Right lobe of liver (tissue), 6 donors: ENCODE results near the gene ELK3. TPM values are rescaled to one million over a fixed set of nuclear protein-coding genes. Genes with fewer than 3 reads are reported as not detected.

ENCODE experiments used
- ATAC-seq, 4 donors: fragments of 200-7000 bp; cut with Tn5 transposase; one replicate each; pipeline ENCODE4 v1.9.1; 2020; ENCODE audit warnings: mild to moderate bottlenecking in 4 of 4, moderate library complexity in 4 of 4
- DNase-seq, 3 donors: peaks; one replicate each; pipeline ENCODE4 v3.0.0-alpha.2; 2020
- H3K27ac ChIP-seq, 3 donors: fragments of 200-600 bp; one replicate each; pipeline ENCODE4 v1.8.0; 2022
- H3K27me3 ChIP-seq, 2 donors: fragments of 200-600 bp; one replicate each; pipeline ENCODE4 v1.8.0; 2022
- H3K36me3 ChIP-seq, 4 donors: fragments of 200-600 bp; sonication (generic) in 1 of 4; one replicate each; pipeline versions ENCODE4 v1.5.1 to v1.8.0; 2017 to 2022; ENCODE audit warnings: control low read depth in 1 of 4
- H3K4me1 ChIP-seq, 4 donors: fragments of 200-600 bp; sonication (generic) in 1 of 4; one replicate each; pipeline versions ENCODE4 v1.5.1 to v1.8.0; 2017 to 2022; ENCODE audit warnings: control low read depth in 1 of 4
- H3K4me3 ChIP-seq, 3 donors: fragments of 200-600 bp; one replicate each; pipeline ENCODE4 v1.8.0; 2022
- H3K9me3 ChIP-seq, 4 donors: fragments of 200-600 bp; sonication (generic) in 1 of 4; one replicate each; pipeline versions ENCODE4 v1.5.1 to v1.8.0; 2017 to 2022; ENCODE audit warnings: control low read depth in 1 of 4
- POLR2A ChIP-seq: fragments of 450-650 bp; IDR thresholded peaks from one replicate; pipeline ENCODE4 v1.6.1; 2017; ENCODE audit warnings: antibody characterized with exemption, mild to moderate bottlenecking
- WGBS: methylation state at CpG from one replicate; pipeline ENCODE4 v1.1.6; 2018; ENCODE audit warnings: low coverage, low lambda C conversion rate; ENCODE audit not compliant: insufficient coverage; ENCODE audit errors: missing lambda C conversion rate; 5-methylcytosine and 5-hydroxymethylcytosine counted together
- intact Hi-C, 2 donors: fragments of 100-400 bp; cut with DNase I; formaldehyde crosslinking; loops; one replicate each; pipeline versions ENCODE4 v1.11.2 to v1.14.1; 2022
- total RNA-seq, 6 experiments: library from RNA; depleted of rRNA in 2 of 6; stranded (reverse); fragments of >200 nt in 2 of 6; fragmentation: NEBNext Ultra II Directional in 3 of 6; extraction: Animal tissue kit (Norgen Biotek cat#: 25700) in 3 of 6; gene quantifications; one replicate each; pipeline versions ENCODE4 v1.1.0 to v1.2.4, GENCODE V29; 2016 to 2023
- TF ChIP-seq, protein P1 (sequence below), 4 donors: fragments of 200-600 bp in 3 of 4; fragments of 450-650 bp in 1 of 4; IDR thresholded peaks; one replicate each; pipeline versions ENCODE4 v1.5.1 to v1.8.0; 2016 to 2022; ENCODE audit warnings: antibody characterized with exemption in 4 of 4, mild to moderate bottlenecking in 2 of 4
- donor health status: DM: no; HTN: yes; CAD: no.
- donor health status: DM: no; HTN: no; CAD: no.
- donor health status: DM: no; HTN: no; CAD: no.
- donor health status: DM: no; HTN: yes; CAD: no.
- donor health status: DM: no; HTN: yes; CAD: no.

Gene ELK3
- total RNA-seq, 6 experiments from 2014 or later = 5.3 to 11.2 (median 5.8) TPM

DNA sequence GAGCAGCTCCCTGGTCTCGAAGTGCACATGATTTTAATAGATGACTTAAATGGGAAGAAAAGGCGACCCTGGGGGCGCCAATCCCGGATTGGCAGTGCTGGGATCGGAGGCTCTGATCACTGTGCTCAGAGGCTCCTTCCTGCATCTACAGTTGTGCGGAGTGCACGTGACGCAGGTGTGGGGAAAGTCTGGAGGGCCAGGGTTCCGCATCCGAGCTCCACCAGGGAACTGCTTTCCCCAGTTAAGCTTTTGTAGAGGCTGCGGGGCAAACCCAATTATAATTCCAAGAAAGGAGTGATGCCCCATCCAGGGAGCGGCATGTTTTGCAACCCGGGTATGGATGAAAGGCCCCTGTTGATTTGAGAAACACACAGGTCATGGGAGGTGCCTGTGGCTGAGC, 36.5 kb downstream of the ELK3 start:
- no peak overlapping the region for H3K27ac ChIP-seq
- WGBS = 81% methylated on average over 8 of the region's 13 CpGs

DNA sequence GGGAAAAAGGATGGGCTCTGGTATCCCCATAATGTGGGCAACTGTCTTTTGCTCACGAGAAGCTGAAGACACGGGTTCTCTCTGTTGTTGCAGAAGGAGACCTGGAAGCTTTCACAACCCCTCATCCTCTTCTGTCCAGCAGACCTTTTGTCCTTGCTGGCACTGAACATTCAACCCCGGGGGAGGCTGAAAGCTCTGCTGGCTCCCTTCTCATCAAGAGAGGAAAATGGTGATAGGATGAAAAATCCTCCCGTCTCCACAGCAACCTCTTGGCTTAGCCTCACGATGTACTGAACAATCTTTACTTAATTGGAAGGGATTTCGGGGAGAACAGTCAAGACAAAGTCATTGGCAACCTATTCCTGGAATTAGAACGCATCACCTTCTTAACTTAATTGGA, 39.0 kb downstream of the ELK3 start:
- ATAC-seq = no peak
- H3K36me3 ChIP-seq = no peaks in the 10 kb centered on the region
- no peak for DNase-seq
- no peaks in the 10 kb centered on the region for H3K27me3 ChIP-seq
- no peaks in the 10 kb centered on the region for H3K9me3 ChIP-seq
- WGBS = 65% methylated on average over 6 of the region's 7 CpGs
- no peak overlapping the region for H3K4me3 ChIP-seq
- peaks cover 0 to 9% (median 0%) of the 10 kb centered on the region in 4 donors for H3K4me1 ChIP-seq
- intact Hi-C loops = loop anchor here in 1 of 2 donors (10.0 kb wide), 1 partner anchor 162 kb away; no protein-coding TSS in a partner anchor
- no peak overlapping the region for H3K27ac ChIP-seq
- TF ChIP-seq, protein P1, sequence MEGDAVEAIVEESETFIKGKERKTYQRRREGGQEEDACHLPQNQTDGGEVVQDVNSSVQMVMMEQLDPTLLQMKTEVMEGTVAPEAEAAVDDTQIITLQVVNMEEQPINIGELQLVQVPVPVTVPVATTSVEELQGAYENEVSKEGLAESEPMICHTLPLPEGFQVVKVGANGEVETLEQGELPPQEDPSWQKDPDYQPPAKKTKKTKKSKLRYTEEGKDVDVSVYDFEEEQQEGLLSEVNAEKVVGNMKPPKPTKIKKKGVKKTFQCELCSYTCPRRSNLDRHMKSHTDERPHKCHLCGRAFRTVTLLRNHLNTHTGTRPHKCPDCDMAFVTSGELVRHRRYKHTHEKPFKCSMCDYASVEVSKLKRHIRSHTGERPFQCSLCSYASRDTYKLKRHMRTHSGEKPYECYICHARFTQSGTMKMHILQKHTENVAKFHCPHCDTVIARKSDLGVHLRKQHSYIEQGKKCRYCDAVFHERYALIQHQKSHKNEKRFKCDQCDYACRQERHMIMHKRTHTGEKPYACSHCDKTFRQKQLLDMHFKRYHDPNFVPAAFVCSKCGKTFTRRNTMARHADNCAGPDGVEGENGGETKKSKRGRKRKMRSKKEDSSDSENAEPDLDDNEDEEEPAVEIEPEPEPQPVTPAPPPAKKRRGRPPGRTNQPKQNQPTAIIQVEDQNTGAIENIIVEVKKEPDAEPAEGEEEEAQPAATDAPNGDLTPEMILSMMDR (IDR thresholded peaks at IDR 0.05) = no peak
- no peak for TF ChIP-seq POLR2A

More for the DNA sequence above, 36.5 kb downstream of the ELK3 start:
- H3K27me3 ChIP-seq = no peaks in the 10 kb centered on the region
- H3K36me3 ChIP-seq = no peaks in the 10 kb centered on the region
- H3K4me1 ChIP-seq = peaks cover 0 to 14% (median 3%) of the 10 kb centered on the region in 4 donors
- no peak for ATAC-seq
- no peak for DNase-seq
- TF ChIP-seq POLR2A = no peak
- TF ChIP-seq, protein P1 (IDR thresholded peaks at IDR 0.05) = no peak
- H3K9me3 ChIP-seq = no peaks in the 10 kb centered on the region
- H3K4me3 ChIP-seq = no peak overlapping the region
- intact Hi-C loops = loop anchor here in 1 of 2 donors (10.0 kb wide), 1 partner anchor 164 kb away; no protein-coding TSS in a partner anchor

- Histone ChIP-seq H3K36me3 (no peaks in the 10 kb centered on the region), H3K4me1 (peaks cover 0 to 14% (median 0%) of the 10 kb centered on the region in 4 donors), H3K27ac (peak overlapping the region; percentile 16 to 31 (median 31)), H3K9me3 (no peaks in the 10 kb centered on the region), H3K4me3 (no peak overlapping the region), H3K27me3 (no peaks in the 10 kb centered on the region)
- peak; percentile 88 to 96 (median 90) for ATAC-seq
- DNase-seq = peak; percentile 87 to 93 (median 91)
- intact Hi-C loops = loop anchor here in 1 of 2 donors (10.0 kb wide), 1 partner anchor 161 kb away; no protein-coding TSS in a partner anchor
- no peak for TF ChIP-seq POLR2A
- TF ChIP-seq, protein P1 (IDR thresholded peaks at IDR 0.05) = no peak
- WGBS = 45% methylated on average over 2 of the region's 15 CpGs
These were observed 39.8 kb downstream of the ELK3 start for GRCh38 chr12:96233939-96234461.

DNA sequence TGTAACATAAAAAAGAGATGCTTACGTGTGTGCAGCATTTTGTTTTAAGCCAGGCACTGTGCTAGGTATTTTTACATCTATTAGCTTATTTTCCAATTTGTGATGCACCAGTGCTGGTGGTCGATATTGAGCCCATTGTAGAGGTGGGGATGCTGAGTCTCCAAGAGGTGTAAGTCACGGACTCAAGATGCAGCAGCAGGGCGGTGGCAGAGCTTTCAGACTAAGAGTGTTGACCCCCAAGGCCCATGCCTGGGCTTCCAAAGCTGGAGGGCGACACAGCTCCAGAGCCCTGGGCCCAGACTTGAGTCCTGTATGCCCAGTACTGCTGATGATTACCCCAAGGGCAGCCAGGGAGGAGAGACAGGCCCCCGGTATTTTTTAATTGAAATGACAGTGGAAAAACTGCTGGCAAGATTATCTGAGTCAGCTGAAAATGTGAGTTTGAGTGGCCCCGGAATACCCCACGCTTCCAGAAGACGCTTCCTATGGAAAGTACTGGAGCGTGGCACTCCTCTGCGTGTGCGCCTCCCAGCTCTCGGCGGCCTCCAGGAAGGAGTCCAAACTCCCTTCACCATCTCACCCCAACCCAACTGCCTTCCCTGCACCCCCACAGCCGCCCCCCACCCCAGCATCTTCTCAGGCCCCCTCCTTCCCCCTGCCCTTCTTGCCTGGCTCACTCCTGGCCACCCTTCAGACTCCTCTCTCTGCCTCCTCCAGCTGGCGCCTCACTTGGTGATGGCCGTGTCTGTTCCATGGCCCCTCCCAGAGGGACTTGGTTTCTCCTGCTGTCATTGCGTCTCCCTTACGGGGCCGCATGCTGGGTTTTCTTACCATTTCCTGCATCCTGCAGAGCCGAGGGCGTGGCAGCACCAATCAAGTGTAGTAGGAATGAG, 40.7 kb downstream of the ELK3 start:
- no peak overlapping the region for H3K4me3 ChIP-seq
- TF ChIP-seq POLR2A = no peak
- TF ChIP-seq, protein P1 (IDR thresholded peaks at IDR 0.05) = no peak
- H3K27ac ChIP-seq = peak overlapping the region in 2 of 3 donors; percentile 20 to 31
- intact Hi-C loops = loop anchor here in 1 of 2 donors (10.0 kb wide), 1 partner anchor 160 kb away; no protein-coding TSS in a partner anchor
- WGBS = 75% methylated on average over 12 of the region's 22 CpGs
- no peaks in the 10 kb centered on the region for H3K27me3 ChIP-seq
- DNase-seq = no peak
- no peaks in the 10 kb centered on the region for H3K9me3 ChIP-seq
- no peaks in the 10 kb centered on the region for H3K36me3 ChIP-seq
- peaks cover 0 to 14% (median 0%) of the 10 kb centered on the region in 4 donors for H3K4me1 ChIP-seq
- no peak for ATAC-seq
